ENCODE data around the gene IP6K3.

DNA sequence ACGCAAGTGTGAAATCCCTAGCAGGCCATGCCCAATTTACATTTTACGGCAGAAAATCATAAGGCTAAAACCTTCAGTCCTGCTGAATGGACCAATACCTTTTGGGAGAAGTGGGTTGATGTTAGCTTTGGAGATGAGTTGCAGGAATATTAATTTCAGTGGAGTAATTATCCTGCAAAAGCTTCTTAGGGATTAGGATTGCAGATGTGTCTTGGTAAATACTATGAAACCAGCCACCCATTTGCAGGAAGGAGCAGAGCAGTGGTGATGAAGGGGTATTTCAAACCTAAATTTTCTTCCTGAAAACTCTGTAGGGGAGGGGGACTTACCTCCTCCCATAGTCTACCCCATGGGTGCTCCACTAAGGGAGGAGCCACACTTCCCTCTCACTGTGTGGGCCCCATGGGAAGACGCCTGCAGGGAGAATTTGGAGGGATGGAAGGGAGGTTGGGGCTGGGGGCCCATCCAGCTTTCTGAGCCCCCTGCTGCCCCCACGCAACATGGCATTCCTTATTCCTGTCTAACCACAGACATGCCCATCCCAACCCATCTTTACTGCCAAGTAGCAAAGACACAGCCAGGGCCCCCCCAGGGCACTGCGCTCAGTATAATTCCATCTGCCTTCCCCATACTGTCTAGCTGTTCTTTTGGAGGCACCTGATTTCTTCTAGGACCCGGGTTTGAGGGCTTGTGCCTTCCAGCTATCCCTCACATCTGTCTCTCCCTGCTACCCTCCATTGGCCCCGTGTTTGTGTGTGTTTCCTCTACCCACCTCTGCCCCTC, 20.6 kb downstream of the IP6K3 start:
- TF ChIP-seq, protein P1, sequence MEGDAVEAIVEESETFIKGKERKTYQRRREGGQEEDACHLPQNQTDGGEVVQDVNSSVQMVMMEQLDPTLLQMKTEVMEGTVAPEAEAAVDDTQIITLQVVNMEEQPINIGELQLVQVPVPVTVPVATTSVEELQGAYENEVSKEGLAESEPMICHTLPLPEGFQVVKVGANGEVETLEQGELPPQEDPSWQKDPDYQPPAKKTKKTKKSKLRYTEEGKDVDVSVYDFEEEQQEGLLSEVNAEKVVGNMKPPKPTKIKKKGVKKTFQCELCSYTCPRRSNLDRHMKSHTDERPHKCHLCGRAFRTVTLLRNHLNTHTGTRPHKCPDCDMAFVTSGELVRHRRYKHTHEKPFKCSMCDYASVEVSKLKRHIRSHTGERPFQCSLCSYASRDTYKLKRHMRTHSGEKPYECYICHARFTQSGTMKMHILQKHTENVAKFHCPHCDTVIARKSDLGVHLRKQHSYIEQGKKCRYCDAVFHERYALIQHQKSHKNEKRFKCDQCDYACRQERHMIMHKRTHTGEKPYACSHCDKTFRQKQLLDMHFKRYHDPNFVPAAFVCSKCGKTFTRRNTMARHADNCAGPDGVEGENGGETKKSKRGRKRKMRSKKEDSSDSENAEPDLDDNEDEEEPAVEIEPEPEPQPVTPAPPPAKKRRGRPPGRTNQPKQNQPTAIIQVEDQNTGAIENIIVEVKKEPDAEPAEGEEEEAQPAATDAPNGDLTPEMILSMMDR (conservative IDR thresholded peaks at IDR 0.05) = no peak
- TF ChIP-seq ZFX (IDR thresholded peaks at IDR 0.05) = no peak

All from C4-2B (cell line).